AG09319 (cell line): Measurements from ENCODE around the gene FLACC1.

ENCODE experiments used
- DNase-seq: peaks from one replicate; pipeline ENCODE4 v3.0.0-alpha.2; 2010; ENCODE audit warnings: low read depth; ENCODE audit errors: extremely low read depth
- CTCF ChIP-seq: IDR thresholded peaks from 2 replicates; pipeline ENCODE4 v1.5.1; 2011; ENCODE audit warnings: low read depth, mild to moderate bottlenecking, inconsistent platforms, low read length, moderate library complexity

FLACC1 gene

DNA sequence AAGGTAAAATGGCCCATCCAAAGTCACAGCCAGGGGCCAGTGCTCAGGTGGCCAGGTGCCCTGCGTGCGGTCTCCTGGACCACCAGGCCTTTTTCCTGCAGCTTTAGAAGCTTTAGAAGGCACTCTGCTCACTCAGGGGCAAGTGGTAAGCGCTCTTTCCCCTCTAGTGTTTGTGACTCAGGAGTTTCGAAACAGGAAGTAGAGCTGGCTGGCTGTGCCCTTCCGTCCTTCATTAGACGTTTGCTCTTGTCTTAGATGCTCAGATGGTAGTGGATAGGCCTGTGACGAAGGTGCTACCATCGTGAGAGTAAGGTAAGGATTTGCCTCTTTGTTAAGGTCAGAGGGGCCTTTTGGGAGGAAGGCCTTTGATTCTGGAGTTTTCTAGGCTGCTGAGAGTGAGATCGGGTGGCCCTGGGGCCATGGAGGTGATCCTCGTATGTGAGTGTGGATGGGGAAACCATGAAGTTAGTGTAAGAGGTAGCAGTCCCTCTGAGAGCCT lies 96.8 kb downstream of the FLACC1 start, which contains the start of gene CASP8:
Gene CASP8, plus strand, starts transcription at position 235 of the 499 bp plus-strand sequence. CDS start 5,951 bp downstream, outside the sequence.
- TF ChIP-seq CTCF: no peak
- DNase-seq: no peak

GRCh38 chr2:201258666-201259615 lies 98.2 kb downstream of the FLACC1 start:
- TF ChIP-seq CTCF: peak; percentile 26; the same call in 1 of the 2 replicates
- no peak for DNase-seq

DNA sequence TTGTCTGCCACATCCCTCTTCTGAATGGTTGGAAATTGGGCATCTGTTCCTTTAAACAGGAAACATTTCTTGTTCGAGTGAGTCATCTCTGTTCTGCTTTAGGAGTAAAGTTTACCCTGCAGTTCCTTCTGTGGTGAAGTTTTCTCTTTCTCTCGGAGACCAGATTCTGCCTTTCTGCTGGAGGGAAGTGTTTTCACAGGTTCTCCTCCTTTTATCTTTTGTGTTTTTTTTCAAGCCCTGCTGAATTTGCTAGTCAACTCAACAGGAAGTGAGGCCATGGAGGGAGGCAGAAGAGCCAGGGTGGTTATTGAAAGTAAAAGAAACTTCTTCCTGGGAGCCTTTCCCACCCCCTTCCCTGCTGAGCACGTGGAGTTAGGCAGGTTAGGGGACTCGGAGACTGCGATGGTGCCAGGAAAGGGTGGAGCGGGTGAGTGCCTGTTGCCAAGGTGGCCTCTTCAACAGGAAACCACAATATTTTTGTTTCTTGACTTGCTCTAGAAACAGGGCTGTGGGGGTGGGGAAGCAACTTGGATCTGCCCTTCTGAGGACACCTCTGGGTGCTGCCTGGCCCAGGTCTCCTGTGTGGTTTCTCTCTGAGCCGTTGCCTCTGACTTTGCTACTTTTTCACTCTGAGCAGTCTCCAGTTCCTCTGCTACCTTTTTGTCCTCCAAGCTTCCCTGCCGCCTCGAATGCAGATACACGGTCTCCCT lies 99.0 kb downstream of the FLACC1 start:
- DNase-seq: peak; percentile 49
- TF ChIP-seq CTCF: no peak; the same call in 1 of the 2 replicates

DNA sequence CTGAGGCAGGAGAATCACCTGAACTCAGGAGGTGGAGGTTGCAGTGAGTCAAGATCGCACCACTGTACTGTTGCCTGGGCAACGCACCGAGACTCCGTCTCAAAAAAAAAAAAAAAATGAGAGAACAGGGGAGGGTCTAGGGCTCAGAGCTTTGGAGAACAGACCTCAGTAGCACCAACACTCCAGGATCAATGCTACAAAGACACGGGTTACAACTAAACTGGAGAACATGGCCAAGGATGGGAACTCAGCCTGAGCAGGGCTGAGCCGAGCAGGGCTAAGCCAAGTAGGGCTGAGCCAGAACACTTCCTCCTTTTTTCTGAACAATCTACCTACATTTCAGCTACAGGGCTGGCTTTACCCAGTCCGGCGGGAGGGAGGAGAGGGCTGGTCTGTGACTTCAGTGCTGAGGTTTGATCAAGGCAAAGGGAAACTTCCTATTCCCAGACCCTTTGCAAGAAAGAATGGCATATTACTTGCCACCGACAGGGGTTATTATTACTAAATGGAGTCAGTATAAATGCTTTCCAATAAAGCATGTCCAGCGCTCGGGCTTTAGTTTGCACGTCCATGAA lies 99.7 kb downstream of the FLACC1 start:
- DNase-seq: no peak
- no peak for TF ChIP-seq CTCF

GRCh38 chr2:201256082-201256481 lies 101.1 kb downstream of the FLACC1 start:
- DNase-seq: no peak
- TF ChIP-seq CTCF: no peak

- DNase-seq: no peak
- TF ChIP-seq CTCF: no peak
Measured at GRCh38 chr2:201255408-201256033, 101.6 kb downstream of the FLACC1 start.
